Muscle of leg (tissue), 16 donors: ENCODE results near the gene TCOF1. TPM values are rescaled to one million over a fixed set of nuclear protein-coding genes. Genes with fewer than 3 reads are reported as not detected.
A peak's percentile ranks its signal among the peaks of the same experiment; 100 is the strongest.

Source experiments
- DNase-seq: peaks from one replicate; pipeline ENCODE4 v3.0.0; 2013
- H3K27ac ChIP-seq: one replicate; pipeline ENCODE4 v1.5.1; 2013; ENCODE audit warnings: mild to moderate bottlenecking, low read length, control low read depth
- H3K27me3 ChIP-seq: one replicate; pipeline ENCODE4 v1.6.1; 2013; ENCODE audit warnings: low read length; ENCODE audit not compliant: control insufficient read depth, insufficient read depth
- H3K36me3 ChIP-seq: one replicate; pipeline ENCODE4 v1.6.1; 2013; ENCODE audit warnings: low read length; ENCODE audit not compliant: control insufficient read depth, insufficient read depth
- H3K4me1 ChIP-seq: one replicate; pipeline ENCODE4 v1.6.1; 2013; ENCODE audit warnings: low read length; ENCODE audit not compliant: control insufficient read depth, insufficient read depth
- H3K4me3 ChIP-seq: one replicate; pipeline ENCODE4 v1.5.1; 2013; ENCODE audit warnings: low read length, control low read depth
- H3K9me3 ChIP-seq: replicated peaks from 2 replicates; pipeline ENCODE4 v1.6.1; 2013; ENCODE audit warnings: low read depth, low read length; ENCODE audit not compliant: control insufficient read depth
- WGBS: methylation state at CpG from one replicate; pipeline ENCODE4 v1.1.5; 2013; ENCODE audit warnings: missing lambda C conversion rate; ENCODE audit not compliant: insufficient coverage; 5-methylcytosine and 5-hydroxymethylcytosine counted together
- long read RNA-seq, 11 donors: transcript quantifications; one replicate each; lab custom pipeline, GENCODE V29; 2026
- polyA plus RNA-seq, 8 donors: library from polyadenylated mRNA; unstranded; fragments of 120-200 nt; gene quantifications; one replicate each; pipeline versions ENCODE4 v1.2.1 to v1.2.3, GENCODE V29; 2013; ENCODE audit warnings: inconsistent platforms in 1 of 8, low replicate concordance in 1 of 8; ENCODE audit not compliant: insufficient read length in 8 of 8, insufficient read depth in 1 of 8
- total RNA-seq: library from RNA; stranded (reverse); fragments of 120-200 nt; gene quantifications from one replicate; pipeline ENCODE4 v1.2.4, GENCODE V29; 2013

TCOF1 gene, protein sequence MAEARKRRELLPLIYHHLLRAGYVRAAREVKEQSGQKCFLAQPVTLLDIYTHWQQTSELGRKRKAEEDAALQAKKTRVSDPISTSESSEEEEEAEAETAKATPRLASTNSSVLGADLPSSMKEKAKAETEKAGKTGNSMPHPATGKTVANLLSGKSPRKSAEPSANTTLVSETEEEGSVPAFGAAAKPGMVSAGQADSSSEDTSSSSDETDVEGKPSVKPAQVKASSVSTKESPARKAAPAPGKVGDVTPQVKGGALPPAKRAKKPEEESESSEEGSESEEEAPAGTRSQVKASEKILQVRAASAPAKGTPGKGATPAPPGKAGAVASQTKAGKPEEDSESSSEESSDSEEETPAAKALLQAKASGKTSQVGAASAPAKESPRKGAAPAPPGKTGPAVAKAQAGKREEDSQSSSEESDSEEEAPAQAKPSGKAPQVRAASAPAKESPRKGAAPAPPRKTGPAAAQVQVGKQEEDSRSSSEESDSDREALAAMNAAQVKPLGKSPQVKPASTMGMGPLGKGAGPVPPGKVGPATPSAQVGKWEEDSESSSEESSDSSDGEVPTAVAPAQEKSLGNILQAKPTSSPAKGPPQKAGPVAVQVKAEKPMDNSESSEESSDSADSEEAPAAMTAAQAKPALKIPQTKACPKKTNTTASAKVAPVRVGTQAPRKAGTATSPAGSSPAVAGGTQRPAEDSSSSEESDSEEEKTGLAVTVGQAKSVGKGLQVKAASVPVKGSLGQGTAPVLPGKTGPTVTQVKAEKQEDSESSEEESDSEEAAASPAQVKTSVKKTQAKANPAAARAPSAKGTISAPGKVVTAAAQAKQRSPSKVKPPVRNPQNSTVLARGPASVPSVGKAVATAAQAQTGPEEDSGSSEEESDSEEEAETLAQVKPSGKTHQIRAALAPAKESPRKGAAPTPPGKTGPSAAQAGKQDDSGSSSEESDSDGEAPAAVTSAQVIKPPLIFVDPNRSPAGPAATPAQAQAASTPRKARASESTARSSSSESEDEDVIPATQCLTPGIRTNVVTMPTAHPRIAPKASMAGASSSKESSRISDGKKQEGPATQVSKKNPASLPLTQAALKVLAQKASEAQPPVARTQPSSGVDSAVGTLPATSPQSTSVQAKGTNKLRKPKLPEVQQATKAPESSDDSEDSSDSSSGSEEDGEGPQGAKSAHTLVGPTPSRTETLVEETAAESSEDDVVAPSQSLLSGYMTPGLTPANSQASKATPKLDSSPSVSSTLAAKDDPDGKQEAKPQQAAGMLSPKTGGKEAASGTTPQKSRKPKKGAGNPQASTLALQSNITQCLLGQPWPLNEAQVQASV (N-terminal part only)
- 12.6 TPM for total RNA-seq
- polyA plus RNA-seq = 10 to 100 TPM; 21.7 to 26.1 (median 23.5) TPM
- long read RNA-seq, donor 1, partial matches to known transcripts = 17 of 17 reads
- long read RNA-seq, donor 1, other reads (novel, unspliced or antisense) = 0 of 17 reads
- long read RNA-seq, donor 2 = 0 reads
- long read RNA-seq, donor 3, partial matches to known transcripts = 8 of 8 reads
- long read RNA-seq, donor 3, other reads (novel, unspliced or antisense) = 0 of 8 reads
- long read RNA-seq, donor 4 = 0 reads
- long read RNA-seq, donor 5, partial matches to known transcripts = 31 of 31 reads
- long read RNA-seq, donor 5, other reads (novel, unspliced or antisense) = 0 of 31 reads
- long read RNA-seq, donor 6, partial matches to known transcripts = 32 of 32 reads
- long read RNA-seq, donor 6, other reads (novel, unspliced or antisense) = 0 of 32 reads
- long read RNA-seq, donor 7, partial matches to known transcripts = 34 of 34 reads
- long read RNA-seq, donor 7, other reads (novel, unspliced or antisense) = 0 of 34 reads
- long read RNA-seq, donor 8, partial matches to known transcripts = 19 of 19 reads
- long read RNA-seq, donor 8, other reads (novel, unspliced or antisense) = 0 of 19 reads
- long read RNA-seq, donor 9, partial matches to known transcripts = 24 of 24 reads
- long read RNA-seq, donor 9, other reads (novel, unspliced or antisense) = 0 of 24 reads
- long read RNA-seq, donor 10, partial matches to known transcripts = 27 of 27 reads
- long read RNA-seq, donor 10, other reads (novel, unspliced or antisense) = 0 of 27 reads
- long read RNA-seq, donor 11, partial matches to known transcripts = 6 of 6 reads
- long read RNA-seq, donor 11, other reads (novel, unspliced or antisense) = 0 of 6 reads

DNA sequence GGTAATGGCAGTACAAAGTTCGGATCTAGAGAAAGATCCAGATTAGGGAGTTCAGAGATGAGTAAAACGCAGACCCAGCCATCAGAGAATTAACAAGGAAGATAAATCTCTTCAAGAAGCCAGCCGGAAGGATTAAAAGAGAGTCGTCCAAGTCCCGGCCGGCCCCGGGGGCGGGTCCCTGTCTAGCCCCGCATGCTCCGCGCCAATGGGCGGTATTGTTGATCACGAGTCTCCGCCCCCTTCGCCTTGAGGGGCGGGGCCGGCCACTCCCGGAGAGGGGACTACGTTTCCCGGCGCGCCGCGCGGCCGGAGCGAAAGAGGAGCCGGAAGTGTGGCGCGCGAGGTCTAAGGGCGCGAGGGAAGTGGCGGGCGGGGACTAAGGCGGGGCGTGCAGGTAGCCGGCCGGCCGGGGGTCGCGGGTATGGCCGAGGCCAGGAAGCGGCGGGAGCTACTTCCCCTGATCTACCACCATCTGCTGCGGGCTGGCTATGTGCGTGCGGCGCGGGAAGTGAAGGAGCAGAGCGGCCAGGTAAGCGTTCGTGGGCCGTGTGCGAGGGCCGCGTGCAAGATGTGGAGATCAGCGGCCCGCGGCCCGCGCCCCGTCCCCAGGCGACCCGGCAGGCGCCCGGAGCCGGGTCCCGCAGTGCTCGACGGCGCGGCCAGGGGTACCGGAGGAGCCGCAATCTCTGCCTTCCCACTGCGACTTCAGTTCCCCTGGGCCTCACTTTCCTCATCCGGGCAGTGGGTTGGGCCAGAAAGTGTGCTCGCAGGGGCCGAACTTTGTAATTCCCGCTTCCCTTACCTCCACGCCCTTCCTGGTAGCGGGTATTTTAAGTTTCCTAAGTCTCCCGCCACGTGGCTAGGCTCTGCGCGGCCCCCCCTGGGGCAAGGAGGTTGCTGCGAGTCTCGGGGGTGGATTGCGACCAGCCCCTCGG is at the start of gene TCOF1:
TCOF1 (plus strand) TSS at position 372 of the 935 bp plus-strand sequence; CDS start at position 422, 50 bp downstream.
- Histone ChIP-seq H3K4me3 (peak within 1 kb of the TSS; percentile 70), H3K9me3 (no peaks in the 10 kb centered on the region), H3K27me3 (peaks cover 3% of the 10 kb centered on the region), H3K27ac (no peak within 1 kb of the TSS), H3K36me3 (peaks cover 23% of the 10 kb centered on the region), H3K4me1 (peaks cover 13% of the 10 kb centered on the region)
- WGBS = under 1% methylated on average over 88 of the region's 90 CpGs
- DNase-seq = peak; percentile 99

DNA sequence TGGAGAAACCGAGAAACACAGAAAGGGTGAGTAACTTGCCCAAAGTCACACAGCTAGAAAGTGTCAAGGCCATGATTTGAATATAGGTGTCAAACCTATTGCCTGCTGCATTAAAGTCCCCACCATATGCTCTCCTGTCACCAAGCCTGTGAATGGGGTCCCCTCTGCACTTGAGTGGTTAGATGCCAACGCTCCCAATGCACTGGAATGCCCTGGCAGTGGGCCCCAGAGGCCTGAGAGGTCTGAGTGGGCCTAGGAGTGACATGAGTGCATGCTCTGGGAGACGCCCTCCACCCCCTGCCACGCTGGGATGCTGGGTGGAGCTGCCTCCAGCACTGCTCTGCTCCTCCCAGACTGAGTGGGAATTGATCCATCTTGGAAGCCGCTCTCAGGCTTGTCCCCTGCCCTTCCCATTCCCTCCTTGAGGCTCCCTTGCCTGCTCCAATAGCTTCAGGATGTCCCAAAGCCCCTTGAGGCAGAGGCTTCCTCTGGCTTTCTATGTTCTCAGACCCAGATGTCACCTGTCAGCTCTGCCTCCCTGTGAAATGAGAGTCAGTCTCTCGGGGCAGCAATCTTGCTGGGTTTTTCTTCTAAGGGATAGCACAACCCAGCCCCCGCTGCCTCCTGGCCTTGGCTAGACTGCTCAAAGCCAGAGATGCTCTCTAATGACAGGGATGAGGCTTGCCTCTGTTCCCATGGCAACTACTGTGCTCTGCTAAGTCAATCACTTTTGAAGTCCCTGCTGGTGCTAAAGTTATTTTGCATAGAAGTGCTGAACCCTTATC is 48.2 kb upstream of the TCOF1 start:
- 26% methylated on average over 4 of the region's 7 CpGs for WGBS
- Histone ChIP-seq H3K36me3 (no peaks in the 10 kb centered on the region), H3K27me3 (no peaks in the 10 kb centered on the region), H3K9me3 (no peaks in the 10 kb centered on the region), H3K4me3 (no peak overlapping the region), H3K4me1 (peaks cover 21% of the 10 kb centered on the region), H3K27ac (peak overlapping the region; percentile 8)
- peak; percentile 86 for DNase-seq

DNA sequence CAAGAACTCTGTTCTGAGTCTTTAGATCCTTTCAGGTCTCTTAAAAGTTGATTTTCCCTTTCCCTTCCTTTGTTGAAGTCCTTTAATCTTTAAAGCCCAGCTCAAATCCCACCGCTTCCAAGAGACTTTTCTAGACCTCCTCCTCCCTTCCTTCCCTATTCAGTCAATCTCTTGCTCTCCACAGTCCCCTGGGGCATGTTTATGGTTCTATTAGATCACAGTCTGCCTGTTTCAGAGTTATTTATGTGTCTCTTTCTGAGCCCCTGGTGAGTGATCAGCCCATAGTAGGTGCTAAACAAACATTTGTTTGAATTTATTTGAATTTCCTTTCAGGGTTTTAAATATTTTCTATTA is 47.6 kb upstream of the TCOF1 start:
- H3K27ac ChIP-seq = peak overlapping the region; percentile 8
- H3K27me3 ChIP-seq = no peaks in the 10 kb centered on the region
- no peak for DNase-seq
- no peaks in the 10 kb centered on the region for H3K36me3 ChIP-seq
- no peaks in the 10 kb centered on the region for H3K9me3 ChIP-seq
- WGBS = no CpG with 5 or more reads among the region's 1 CpG
- H3K4me3 ChIP-seq = no peak overlapping the region
- peaks cover 17% of the 10 kb centered on the region for H3K4me1 ChIP-seq

DNA sequence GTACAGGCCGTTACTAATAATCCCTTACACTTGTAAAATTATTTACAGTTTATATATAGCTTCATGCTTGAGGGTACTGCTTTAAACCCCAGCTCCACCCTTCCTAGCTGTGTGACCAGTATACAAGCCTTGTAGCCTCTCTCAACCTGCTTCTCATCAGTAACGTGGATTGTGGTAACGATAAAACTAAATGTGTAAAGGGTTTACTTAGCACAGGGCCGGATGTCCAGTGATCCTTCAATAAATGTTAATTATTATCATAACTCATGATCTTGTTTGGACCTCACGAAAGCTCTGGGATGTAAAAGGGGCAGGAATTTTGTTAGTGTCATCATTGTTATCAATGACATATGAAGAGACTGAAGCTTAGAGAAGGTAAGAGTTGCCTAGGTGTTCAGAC is 47.3 kb upstream of the TCOF1 start:
- H3K36me3 ChIP-seq = no peaks in the 10 kb centered on the region
- H3K27ac ChIP-seq = no peak overlapping the region
- H3K4me3 ChIP-seq = no peak overlapping the region
- H3K27me3 ChIP-seq = no peaks in the 10 kb centered on the region
- 50% methylated on average over 1 of the region's 5 CpGs for WGBS
- DNase-seq = no peak
- peaks cover 16% of the 10 kb centered on the region for H3K4me1 ChIP-seq
- H3K9me3 ChIP-seq = no peaks in the 10 kb centered on the region

DNA sequence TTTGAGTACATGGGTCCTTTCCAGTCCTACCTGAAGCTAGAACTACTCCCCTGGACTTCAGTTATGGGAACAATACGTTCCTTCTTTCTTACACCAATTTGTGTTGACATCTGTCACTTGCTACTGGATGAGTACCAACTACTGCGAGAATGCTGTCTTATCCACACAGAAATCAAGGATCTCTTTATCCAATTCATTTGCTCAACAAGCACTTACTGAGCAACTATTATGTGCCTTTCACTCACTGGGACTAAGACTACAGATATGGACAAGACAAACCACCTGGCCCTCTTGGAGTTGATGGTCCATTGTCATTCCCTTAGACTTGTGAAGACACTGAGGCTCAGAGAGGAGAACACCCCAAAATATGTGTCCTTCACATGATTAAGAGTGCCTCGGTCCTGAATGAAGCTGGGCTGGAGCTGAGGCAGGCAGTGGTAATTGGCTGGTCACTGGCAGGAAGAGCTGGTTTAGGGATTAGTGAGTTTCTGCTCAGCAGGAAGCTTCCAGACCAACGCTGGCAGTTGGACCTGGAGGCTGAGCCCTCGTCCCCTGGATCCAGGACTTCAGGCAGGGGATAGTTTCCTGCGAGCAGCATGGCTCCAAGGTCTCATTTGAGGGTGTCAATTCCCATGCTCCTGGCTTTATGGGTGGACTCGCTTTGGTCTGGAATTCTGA is 46.3 kb upstream of the TCOF1 start:
- Histone ChIP-seq H3K27ac (no peak overlapping the region), H3K9me3 (no peaks in the 10 kb centered on the region), H3K4me3 (no peak overlapping the region), H3K36me3 (no peaks in the 10 kb centered on the region), H3K4me1 (peaks cover 16% of the 10 kb centered on the region), H3K27me3 (no peaks in the 10 kb centered on the region)
- 69% methylated on average over 6 of the region's 7 CpGs for WGBS
- DNase-seq = no peak

DNA sequence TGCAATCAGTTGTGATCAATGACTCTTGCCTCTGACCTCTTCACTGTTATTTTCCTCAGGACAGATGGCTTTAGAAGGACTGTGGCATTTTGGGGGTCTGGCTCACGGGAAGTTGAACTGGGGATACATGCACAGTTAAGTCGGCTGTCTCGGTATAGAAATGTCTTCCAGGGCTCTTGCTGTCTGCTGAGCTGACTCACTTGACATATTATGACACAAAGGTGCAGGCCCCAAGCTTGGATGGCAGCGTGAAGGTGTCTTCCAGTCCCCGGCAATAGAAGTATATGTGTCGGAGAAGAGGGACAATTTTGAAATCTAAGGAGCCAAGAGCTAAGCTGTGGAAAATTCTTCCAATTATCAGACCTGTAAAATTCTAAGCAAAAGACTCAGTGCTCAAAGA is 45.0 kb upstream of the TCOF1 start:
- DNase-seq = no peak
- Histone ChIP-seq H3K27ac (no peak overlapping the region), H3K36me3 (no peaks in the 10 kb centered on the region), H3K9me3 (no peaks in the 10 kb centered on the region), H3K4me1 (peaks cover 16% of the 10 kb centered on the region), H3K4me3 (no peak overlapping the region), H3K27me3 (no peaks in the 10 kb centered on the region)
- 82% methylated on average over 3 of the region's 6 CpGs for WGBS

DNA sequence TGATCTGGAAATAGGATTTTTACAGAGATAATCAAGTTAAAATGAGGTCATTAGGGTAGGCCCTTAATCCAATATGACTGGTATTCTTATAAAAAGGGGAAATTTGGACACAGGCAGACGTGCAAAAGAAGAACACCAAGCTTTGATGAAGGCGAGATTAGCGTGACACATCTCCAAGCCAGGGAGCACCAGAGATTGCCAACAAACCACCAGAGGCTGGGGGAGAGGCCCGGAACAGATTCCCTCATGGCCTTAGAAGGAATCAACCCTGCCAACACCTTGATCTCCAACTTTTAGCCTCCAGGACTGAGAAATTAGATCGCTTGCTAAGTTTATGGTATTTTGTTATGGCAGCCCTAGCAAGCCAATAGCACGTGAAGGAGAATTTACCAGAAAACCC is 44.0 kb upstream of the TCOF1 start:
- no peak for DNase-seq
- H3K36me3 ChIP-seq = no peaks in the 10 kb centered on the region
- H3K9me3 ChIP-seq = no peaks in the 10 kb centered on the region
- no peak overlapping the region for H3K4me3 ChIP-seq
- H3K27me3 ChIP-seq = no peaks in the 10 kb centered on the region
- H3K4me1 ChIP-seq = peaks cover 16% of the 10 kb centered on the region
- no peak overlapping the region for H3K27ac ChIP-seq
- WGBS = 82% methylated on average over 3 of the region's 6 CpGs
